Osteoblast (primary cell): ENCODE results near the gene SLC25A21. TPM values are rescaled to one million over a fixed set of nuclear protein-coding genes. Genes with fewer than 3 reads are reported as not detected.

ENCODE experiments used
- DNase-seq: peaks from one replicate; pipeline ENCODE4 v3.0.0; 2011; ENCODE audit warnings: low spot score, mixed read lengths; ENCODE audit not compliant: insufficient read length; ENCODE audit errors: missing footprints
- H2AFZ ChIP-seq: 2 replicates; pipeline ENCODE4 v1.6.0; 2011; ENCODE audit warnings: mild to moderate bottlenecking, low read length
- H3K27ac ChIP-seq: 2 replicates; pipeline ENCODE4 v1.5.1; 2011; ENCODE audit warnings: mild to moderate bottlenecking, low read depth, low read length, moderate library complexity
- H3K27me3 ChIP-seq: 2 replicates; pipeline ENCODE4 v1.6.0; 2012; ENCODE audit warnings: mild to moderate bottlenecking, control low read depth, inconsistent platforms, low read length, moderate library complexity; ENCODE audit not compliant: insufficient read depth
- H3K36me3 ChIP-seq: 2 replicates; pipeline ENCODE4 v1.5.1; 2011; ENCODE audit warnings: mild to moderate bottlenecking, low read length, control low read depth, moderate library complexity; ENCODE audit not compliant: insufficient read depth
- H3K4me1 ChIP-seq: 2 replicates; pipeline ENCODE4 v1.5.1; 2011; ENCODE audit warnings: mild to moderate bottlenecking, low read length, control low read depth, moderate library complexity; ENCODE audit not compliant: insufficient read depth
- H3K4me2 ChIP-seq: 2 replicates; pipeline ENCODE4 v1.6.0; 2011; ENCODE audit warnings: mild to moderate bottlenecking, low read length; ENCODE audit not compliant: insufficient read depth
- H3K4me3 ChIP-seq: fragments of 200-600 bp; sonication (generic); 3 replicates; pipeline ENCODE4 v1.5.1; 2012; ENCODE audit warnings: mild to moderate bottlenecking, low read length, inconsistent platforms; ENCODE audit not compliant: insufficient read depth
- H3K79me2 ChIP-seq: 2 replicates; pipeline ENCODE4 v1.6.0; 2012; ENCODE audit warnings: mild to moderate bottlenecking, low read length, control low read depth, inconsistent platforms; ENCODE audit not compliant: insufficient read depth
- H3K9me3 ChIP-seq: 2 replicates; pipeline ENCODE4 v1.5.1; 2011; ENCODE audit warnings: low read depth, low read length, control low read depth
- H4K20me1 ChIP-seq: 2 replicates; pipeline ENCODE4 v1.6.0; 2012; ENCODE audit warnings: mild to moderate bottlenecking, low read length, control low read depth; ENCODE audit not compliant: insufficient read depth
- total RNA-seq: library from RNA; depleted of rRNA; stranded (reverse); fragments of >200 nt; gene quantifications from 2 replicates; pipeline ENCODE4 v1.2.3, GENCODE V29; 2012
- TF ChIP-seq, protein P1 (sequence below): IDR thresholded peaks from 2 replicates; pipeline ENCODE4 v1.5.1; 2011; ENCODE audit warnings: mild to moderate bottlenecking, low read depth, low read length, moderate library complexity; ENCODE audit errors: extremely low read depth

The SLC25A21 gene
- total RNA-seq, 1 donor = 0.72 TPM

DNA sequence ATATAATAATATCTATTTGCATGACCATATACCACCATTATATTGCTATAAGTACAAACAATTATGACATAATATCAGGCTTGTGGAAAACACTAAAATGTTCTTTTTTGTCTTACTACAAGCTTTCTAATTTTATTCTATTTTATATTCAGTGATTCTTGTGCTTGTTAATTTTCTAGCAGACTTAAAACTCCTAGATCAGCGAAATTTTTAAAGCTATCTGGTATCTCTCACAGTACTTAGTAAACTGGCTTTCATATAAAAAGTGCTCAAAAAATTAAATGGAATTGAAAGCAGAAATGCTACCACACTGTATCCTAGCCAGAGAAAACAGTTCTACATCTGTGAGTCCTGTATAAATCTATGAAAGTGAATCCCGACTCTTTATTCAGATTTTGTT, 405.4 kb downstream of the SLC25A21 start:
- H3K36me3 ChIP-seq = no peaks in the 10 kb centered on the region
- H4K20me1 ChIP-seq = no peaks in the 10 kb centered on the region
- no peaks in the 10 kb centered on the region for H3K9me3 ChIP-seq
- no peak overlapping the region for H3K4me3 ChIP-seq
- no peak overlapping the region for H2AFZ ChIP-seq
- H3K4me1 ChIP-seq = no peaks in the 10 kb centered on the region
- H3K4me2 ChIP-seq = no peak overlapping the region
- no peak overlapping the region for H3K27ac ChIP-seq
- H3K79me2 ChIP-seq = no peaks in the 10 kb centered on the region
- H3K27me3 ChIP-seq = no peaks in the 10 kb centered on the region
- TF ChIP-seq, protein P1, sequence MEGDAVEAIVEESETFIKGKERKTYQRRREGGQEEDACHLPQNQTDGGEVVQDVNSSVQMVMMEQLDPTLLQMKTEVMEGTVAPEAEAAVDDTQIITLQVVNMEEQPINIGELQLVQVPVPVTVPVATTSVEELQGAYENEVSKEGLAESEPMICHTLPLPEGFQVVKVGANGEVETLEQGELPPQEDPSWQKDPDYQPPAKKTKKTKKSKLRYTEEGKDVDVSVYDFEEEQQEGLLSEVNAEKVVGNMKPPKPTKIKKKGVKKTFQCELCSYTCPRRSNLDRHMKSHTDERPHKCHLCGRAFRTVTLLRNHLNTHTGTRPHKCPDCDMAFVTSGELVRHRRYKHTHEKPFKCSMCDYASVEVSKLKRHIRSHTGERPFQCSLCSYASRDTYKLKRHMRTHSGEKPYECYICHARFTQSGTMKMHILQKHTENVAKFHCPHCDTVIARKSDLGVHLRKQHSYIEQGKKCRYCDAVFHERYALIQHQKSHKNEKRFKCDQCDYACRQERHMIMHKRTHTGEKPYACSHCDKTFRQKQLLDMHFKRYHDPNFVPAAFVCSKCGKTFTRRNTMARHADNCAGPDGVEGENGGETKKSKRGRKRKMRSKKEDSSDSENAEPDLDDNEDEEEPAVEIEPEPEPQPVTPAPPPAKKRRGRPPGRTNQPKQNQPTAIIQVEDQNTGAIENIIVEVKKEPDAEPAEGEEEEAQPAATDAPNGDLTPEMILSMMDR = no peak
- DNase-seq = no peak

DNA sequence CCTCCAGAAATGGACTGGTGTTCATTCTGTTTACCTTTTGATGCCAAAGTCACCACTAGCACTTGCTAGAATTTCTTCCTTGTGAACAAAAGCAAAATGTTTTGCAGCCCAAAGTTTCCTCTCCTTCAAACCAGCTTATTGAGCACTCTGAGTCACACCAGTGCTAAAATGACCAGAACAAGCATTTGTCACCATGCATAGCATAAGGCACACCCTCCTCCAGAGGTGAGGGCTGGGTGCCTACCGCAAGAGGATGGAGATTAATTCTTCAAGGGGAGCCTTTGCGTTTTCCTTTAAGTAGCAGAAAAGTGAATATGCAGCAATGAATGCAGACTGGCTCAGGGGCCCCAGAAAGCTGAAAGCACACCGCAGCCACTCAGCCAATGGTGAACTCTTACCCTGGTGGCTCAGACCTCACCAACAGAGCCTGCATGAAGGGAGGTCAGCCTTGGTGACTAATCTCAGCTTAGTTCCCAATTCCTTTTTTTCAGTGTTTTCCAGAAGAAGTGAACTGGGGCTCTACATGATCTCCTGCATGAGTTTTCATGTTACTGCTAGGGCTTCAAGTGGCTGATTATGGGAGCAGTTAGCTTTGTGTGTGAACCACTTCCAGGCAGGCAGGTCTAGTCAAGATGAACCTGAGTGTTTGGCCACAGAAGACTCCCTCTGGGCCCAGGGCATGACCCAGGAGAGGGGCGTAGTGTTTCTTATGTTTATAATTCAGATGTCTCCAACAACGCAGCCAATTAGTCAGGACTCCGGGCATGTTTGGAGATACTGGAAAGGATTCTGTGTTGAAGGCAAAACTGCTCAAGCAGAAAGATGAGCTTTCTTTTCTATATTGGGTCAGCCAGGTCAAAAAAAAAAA, 414.4 kb downstream of the SLC25A21 start:
- TF ChIP-seq, protein P1 = no peak
- Histone ChIP-seq H3K9me3 (no peaks in the 10 kb centered on the region), H3K4me2 (no peak overlapping the region), H3K79me2 (no peaks in the 10 kb centered on the region), H3K36me3 (no peaks in the 10 kb centered on the region), H3K27me3 (no peaks in the 10 kb centered on the region), H3K4me1 (no peaks in the 10 kb centered on the region), H2AFZ (no peak overlapping the region), H3K27ac (no peak overlapping the region), H4K20me1 (no peaks in the 10 kb centered on the region), H3K4me3 (no peak overlapping the region)
- DNase-seq = no peak

DNA sequence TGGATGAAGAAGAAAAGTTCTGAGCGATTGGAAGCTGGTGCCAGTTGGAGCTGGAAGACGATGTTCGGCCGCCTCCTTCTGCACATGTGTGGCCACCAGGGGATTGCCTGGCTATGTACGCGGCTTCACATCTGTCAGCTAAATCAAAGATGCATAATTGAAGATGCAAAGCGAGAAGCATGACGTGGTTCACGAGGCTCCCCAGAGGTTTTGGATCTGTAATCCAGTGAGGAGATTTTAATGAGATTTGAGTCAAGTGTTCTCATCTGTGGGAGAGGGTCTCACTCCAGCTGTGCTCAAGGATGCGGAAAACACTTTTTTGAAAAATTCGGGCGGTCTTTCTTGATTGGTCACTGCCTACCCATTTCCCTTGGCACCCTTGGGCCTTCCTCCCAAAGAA, 416.2 kb downstream of the SLC25A21 start:
- TF ChIP-seq, protein P1 = no peak
- Histone ChIP-seq H3K4me1 (no peaks in the 10 kb centered on the region), H4K20me1 (no peaks in the 10 kb centered on the region), H3K79me2 (no peaks in the 10 kb centered on the region), H3K4me3 (no peak overlapping the region), H3K9me3 (no peaks in the 10 kb centered on the region), H3K27me3 (no peaks in the 10 kb centered on the region), H3K27ac (no peak overlapping the region), H2AFZ (no peak overlapping the region), H3K36me3 (no peaks in the 10 kb centered on the region), H3K4me2 (no peak overlapping the region)
- DNase-seq = no peak

DNA sequence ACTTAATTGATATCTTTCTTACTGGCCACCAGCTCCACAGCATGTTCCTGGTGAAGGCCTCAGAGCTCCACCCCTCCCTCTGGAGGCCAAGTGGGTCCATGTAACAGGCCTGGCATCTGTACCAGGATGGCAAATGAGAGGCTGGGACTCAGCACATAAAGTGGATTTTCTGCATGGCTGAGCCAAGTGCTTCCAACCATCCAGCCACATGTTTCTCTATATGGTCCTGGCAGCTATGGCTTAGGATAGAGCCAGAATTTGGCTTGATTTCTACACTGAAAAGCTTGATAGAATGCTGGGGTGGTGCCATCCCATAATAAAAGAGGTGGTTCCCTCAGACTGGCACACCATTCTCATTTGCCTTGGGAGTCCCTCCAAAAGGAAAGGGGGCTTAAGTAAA, 416.6 kb downstream of the SLC25A21 start:
- no peak for DNase-seq
- no peaks in the 10 kb centered on the region for H3K79me2 ChIP-seq
- TF ChIP-seq, protein P1 = no peak
- H3K9me3 ChIP-seq = no peaks in the 10 kb centered on the region
- no peak overlapping the region for H3K27ac ChIP-seq
- no peaks in the 10 kb centered on the region for H3K27me3 ChIP-seq
- no peaks in the 10 kb centered on the region for H3K4me1 ChIP-seq
- no peak overlapping the region for H3K4me2 ChIP-seq
- H2AFZ ChIP-seq = no peak overlapping the region
- H3K36me3 ChIP-seq = no peaks in the 10 kb centered on the region
- no peak overlapping the region for H3K4me3 ChIP-seq
- no peaks in the 10 kb centered on the region for H4K20me1 ChIP-seq
